22Rv1 (cell line): ENCODE data around the gene SRA1.

Source experiments
- H3K27ac ChIP-seq: fragments of 450-650 bp; 2 replicates; pipeline ENCODE4 v1.5.1; 2017
- CTCF ChIP-seq: fragments of 450-650 bp; IDR thresholded peaks from 2 replicates; pipeline ENCODE4 v1.5.1; 2017; ENCODE audit warnings: mild to moderate bottlenecking
- ZFX ChIP-seq: fragments of 450-650 bp; IDR thresholded peaks from 2 replicates; pipeline ENCODE4 v1.6.1; 2017; ENCODE audit warnings: antibody characterized with exemption, borderline replicate concordance

The SRA1 gene

GRCh38 chr5:140555747-140556312 lies 1.4 kb downstream of the SRA1 start:
- TF ChIP-seq CTCF = no peak
- no peak overlapping the region; the same call in 1 of the 2 replicates for H3K27ac ChIP-seq

- TF ChIP-seq CTCF (no peak), ZFX (no peak)
Measured at GRCh38 chr5:140554454-140554853, 2.8 kb downstream of the SRA1 start.

GRCh38 chr5:140553657-140554056 lies 3.6 kb downstream of the SRA1 start:
- peak overlapping the region; percentile 42; the same call in 1 of the 2 replicates for H3K27ac ChIP-seq
- TF ChIP-seq CTCF (no peak), ZFX (no peak)

More at GRCh38 chr5:140554454-140554853, 2.8 kb downstream of the SRA1 start:
- H3K27ac ChIP-seq = peak overlapping the region; percentile 42

- H3K27ac ChIP-seq = peak overlapping the region; percentile 89; the same call in 1 of the 2 replicates
- TF ChIP-seq CTCF (no peak), ZFX (no peak)
Measured at GRCh38 chr5:140551872-140552271, 5.4 kb downstream of the SRA1 start.

GRCh38 chr5:140550147-140551079 lies 6.9 kb downstream of the SRA1 start:
- H3K27ac ChIP-seq = peak overlapping the region; percentile 89
- TF ChIP-seq CTCF (no peak), ZFX (no peak)

GRCh38 chr5:140549237-140550144 lies 7.8 kb downstream of the SRA1 start:
- H3K27ac ChIP-seq = peak overlapping the region; percentile 89

More at GRCh38 chr5:140549237-140550144, 7.8 kb downstream of the SRA1 start:
- TF ChIP-seq ZFX = no peak
- no peak for TF ChIP-seq CTCF
